SU-DHL-6 (cell line): ENCODE results near the gene FBXO5.

Source experiments
- EZH2phosphoT487 ChIP-seq: fragments of 200-600 bp; sonication (generic), shearing (Covaris generic); conservative IDR thresholded peaks from 2 replicates; pipeline ENCODE4 v1.6.1; 2018; ENCODE audit warnings: mild to moderate bottlenecking, antibody characterized with exemption, low read length, moderate library complexity, mixed read lengths
- TF ChIP-seq, protein P1 (sequence below): fragments of 200-600 bp; sonication (generic); IDR thresholded peaks from one replicate; pipeline ENCODE4 v1.5.1; 2017; ENCODE audit warnings: antibody characterized with exemption, mild to moderate bottlenecking, low read length, moderate library complexity; ENCODE audit not compliant: insufficient read depth, poor library complexity, severe bottlenecking

DNA sequence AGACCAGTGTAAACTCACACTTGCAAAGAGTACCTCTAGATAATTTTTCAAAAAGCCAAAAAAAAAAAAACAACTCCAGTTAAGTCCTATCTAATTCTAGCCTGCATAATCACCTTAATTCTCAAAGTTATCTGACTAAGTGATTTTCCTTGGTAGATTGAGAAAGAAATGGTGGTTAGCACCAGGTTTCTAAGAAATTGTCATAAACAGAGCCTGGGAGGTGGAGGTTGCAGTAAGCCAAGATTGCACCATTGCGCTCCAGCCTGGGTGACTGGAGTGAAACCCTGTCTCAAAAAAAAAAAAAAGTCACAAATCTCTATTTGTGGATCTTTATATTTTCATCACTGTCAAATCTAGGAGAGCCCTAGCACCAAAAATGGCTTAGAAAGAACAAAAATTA lies 8.9 kb downstream of the FBXO5 start:
- TF ChIP-seq, protein P1, sequence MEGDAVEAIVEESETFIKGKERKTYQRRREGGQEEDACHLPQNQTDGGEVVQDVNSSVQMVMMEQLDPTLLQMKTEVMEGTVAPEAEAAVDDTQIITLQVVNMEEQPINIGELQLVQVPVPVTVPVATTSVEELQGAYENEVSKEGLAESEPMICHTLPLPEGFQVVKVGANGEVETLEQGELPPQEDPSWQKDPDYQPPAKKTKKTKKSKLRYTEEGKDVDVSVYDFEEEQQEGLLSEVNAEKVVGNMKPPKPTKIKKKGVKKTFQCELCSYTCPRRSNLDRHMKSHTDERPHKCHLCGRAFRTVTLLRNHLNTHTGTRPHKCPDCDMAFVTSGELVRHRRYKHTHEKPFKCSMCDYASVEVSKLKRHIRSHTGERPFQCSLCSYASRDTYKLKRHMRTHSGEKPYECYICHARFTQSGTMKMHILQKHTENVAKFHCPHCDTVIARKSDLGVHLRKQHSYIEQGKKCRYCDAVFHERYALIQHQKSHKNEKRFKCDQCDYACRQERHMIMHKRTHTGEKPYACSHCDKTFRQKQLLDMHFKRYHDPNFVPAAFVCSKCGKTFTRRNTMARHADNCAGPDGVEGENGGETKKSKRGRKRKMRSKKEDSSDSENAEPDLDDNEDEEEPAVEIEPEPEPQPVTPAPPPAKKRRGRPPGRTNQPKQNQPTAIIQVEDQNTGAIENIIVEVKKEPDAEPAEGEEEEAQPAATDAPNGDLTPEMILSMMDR, result no peak
- TF ChIP-seq EZH2phosphoT487, result no peak
